Naive thymus-derived CD4-positive, alpha-beta T cell (primary cell): ENCODE data around the gene PIK3R4. TPM values are rescaled to one million over a fixed set of nuclear protein-coding genes. Genes with fewer than 3 reads are reported as not detected.

ENCODE experiments used
- ATAC-seq: fragments of 150-1000 bp; cut with Tn5 transposase; 2 replicates; pipeline ENCODE4 v1.10.0; 2021; ENCODE audit warnings: mild to moderate bottlenecking, moderate library complexity
- CTCF ChIA-PET: fragments of 350-600 bp; sonication (Branson Sonifier 250); formaldehyde crosslinking; loops from one replicate; lab custom pipeline; 2021; ENCODE audit warnings: antibody characterized with exemption; lab: Charles Lee
- POLR2A ChIA-PET: fragments of 350-600 bp; sonication (Branson Sonifier 250); formaldehyde crosslinking; loops from one replicate; lab custom pipeline; 2021; ENCODE audit warnings: antibody characterized with exemption, inconsistent platforms; lab: Charles Lee
- DNase-seq, 9 donors: peaks; one replicate each; pipeline versions ENCODE4 v3.0.0 to v3.0.0-alpha.2; 2020 to 2022; ENCODE audit warnings: mixed read lengths in 1 of 9
- H3K27ac ChIP-seq: one replicate; pipeline ENCODE4 v1.7.0; 2013; ENCODE audit warnings: mild to moderate bottlenecking, low read depth, low read length, moderate library complexity
- H3K27me3 ChIP-seq, 2 donors: one replicate each; pipeline ENCODE4 v1.7.0; 2013; ENCODE audit warnings: low read length in 2 of 2, mild to moderate bottlenecking in 2 of 2, moderate library complexity in 2 of 2; ENCODE audit not compliant: control insufficient read depth in 2 of 2, insufficient read depth in 2 of 2
- H3K36me3 ChIP-seq, 3 experiments: 1 replicate in 2 of 3; 2 replicates in 1 of 3; pipeline ENCODE4 v1.7.0; 2013; ENCODE audit warnings: low read length in 3 of 3, mild to moderate bottlenecking in 3 of 3, moderate library complexity in 1 of 3; ENCODE audit not compliant: insufficient read depth in 3 of 3, control insufficient read depth in 2 of 3
- H3K4me1 ChIP-seq, 2 donors: one replicate each; pipeline ENCODE4 v1.7.0; 2013; ENCODE audit warnings: low read length in 2 of 2, mild to moderate bottlenecking in 2 of 2, moderate library complexity in 1 of 2; ENCODE audit not compliant: control insufficient read depth in 2 of 2, insufficient read depth in 2 of 2
- H3K4me3 ChIP-seq: 2 replicates; pipeline ENCODE4 v1.7.0; 2013; ENCODE audit warnings: mild to moderate bottlenecking, low read length
- H3K9me3 ChIP-seq, 3 experiments: 1 replicate in 2 of 3; 2 replicates in 1 of 3; pipeline ENCODE4 v1.7.0; 2013; ENCODE audit warnings: low read length in 3 of 3; ENCODE audit not compliant: control insufficient read depth in 2 of 3
- H3K27ac Mint-ChIP-seq, 9 donors: one replicate each; pipeline ENCODE4 v1.8.0; 2020 to 2022; ENCODE audit warnings: mixed read lengths in 9 of 9, mild to moderate bottlenecking in 8 of 9, moderate library complexity in 5 of 9, inconsistent platforms in 2 of 9
- H3K27me3 Mint-ChIP-seq, 5 donors: one replicate each; pipeline ENCODE4 v1.8.0; 2021 to 2022; ENCODE audit warnings: mixed read lengths in 5 of 5, mild to moderate bottlenecking in 1 of 5
- H3K36me3 Mint-ChIP-seq, 5 donors: one replicate each; pipeline ENCODE4 v1.8.0; 2020 to 2022; ENCODE audit warnings: mixed read lengths in 5 of 5, mild to moderate bottlenecking in 3 of 5, inconsistent platforms in 1 of 5
- H3K4me1 Mint-ChIP-seq, 7 donors: one replicate each; pipeline ENCODE4 v1.8.0; 2020 to 2022; ENCODE audit warnings: mixed read lengths in 7 of 7, mild to moderate bottlenecking in 3 of 7, inconsistent platforms in 1 of 7
- H3K4me3 Mint-ChIP-seq, 10 donors: one replicate each; pipeline ENCODE4 v1.8.0; 2020 to 2022; ENCODE audit warnings: mild to moderate bottlenecking in 10 of 10, mixed read lengths in 10 of 10, moderate library complexity in 6 of 10, inconsistent platforms in 2 of 10
- H3K9me3 Mint-ChIP-seq, 11 donors: one replicate each; pipeline ENCODE4 v1.8.0; 2020 to 2022; ENCODE audit warnings: mixed read lengths in 11 of 11, mild to moderate bottlenecking in 4 of 11, inconsistent platforms in 1 of 11, moderate library complexity in 1 of 11
- intact Hi-C, 2 donors: fragments of 100-400 bp; cut with micrococcal nuclease; formaldehyde crosslinking; loops; one replicate each; pipeline ENCODE4 v1.15.1; 2023
- polyA plus RNA-seq, 2 donors: library from polyadenylated mRNA; unstranded; fragments of 300-500 nt; fragmentation: Illumina TruSeq; gene quantifications; one replicate each; pipeline ENCODE4 v1.2.3, GENCODE V29; 2021
- total RNA-seq, 6 experiments: library from RNA in 5 of 6; stranded (reverse) in 5 of 6; gene quantifications; 1 replicate in 5 of 6; 2 replicates in 1 of 6; pipeline ENCODE4 v1.2.3 and lab custom pipeline; 2021 to 2026

Gene PIK3R4
- total and polyA plus RNA-seq, 7 experiments from 2014 or later: 15.5 to 47.5 (median 27.5) TPM

- no peaks in the 10 kb centered on the region for H3K4me1 ChIP-seq
- Mint-ChIP-seq H3K27me3 (peaks cover 0 to 15% (median 4%) of the 10 kb centered on the region in 5 donors), H3K4me3 (no peak overlapping the region), H3K36me3 (no peaks in the 10 kb centered on the region), H3K4me1 (no peaks in the 10 kb centered on the region), H3K9me3 (no peaks in the 10 kb centered on the region), H3K27ac (no peak overlapping the region)
- no peak overlapping the region for H3K27ac ChIP-seq
- intact Hi-C loops: no loop called here
- ChIA-PET POLR2A (no interaction called here), CTCF (no interaction called here)
- no peak for ATAC-seq
- no peaks in the 10 kb centered on the region for H3K36me3 ChIP-seq
- no peak overlapping the region for H3K4me3 ChIP-seq
- no peaks in the 10 kb centered on the region for H3K9me3 ChIP-seq
- no peak for DNase-seq
- H3K27me3 ChIP-seq: no peaks in the 10 kb centered on the region
These were observed 37.0 kb upstream of the PIK3R4 start for GRCh38 chr3:130783629-130784028.

DNA sequence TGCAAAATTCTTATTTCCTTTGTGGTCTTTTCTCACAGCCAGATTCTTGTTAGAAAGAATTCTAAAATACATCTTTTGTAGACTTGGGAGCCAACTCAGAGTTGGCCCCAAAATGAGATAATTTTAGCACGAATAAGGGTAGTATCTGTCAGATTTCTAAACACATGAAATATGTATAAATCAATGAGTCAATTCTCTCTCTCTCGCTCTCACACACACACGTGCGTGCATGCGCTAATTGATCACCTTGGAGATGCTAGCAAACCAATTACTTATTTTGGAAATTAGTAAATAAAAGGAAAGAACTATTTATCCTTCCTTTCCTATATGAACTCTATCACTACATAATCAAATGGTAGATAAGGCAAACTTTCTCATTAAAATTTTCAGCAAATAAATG, 32.9 kb upstream of the PIK3R4 start:
- Histone ChIP-seq H3K4me3 (no peak overlapping the region), H3K27me3 (peaks cover 0 to 4% of the 10 kb centered on the region in 2 donors), H3K27ac (no peak overlapping the region), H3K4me1 (no peaks in the 10 kb centered on the region), H3K36me3 (no peaks in the 10 kb centered on the region), H3K9me3 (no peaks in the 10 kb centered on the region)
- ChIA-PET CTCF (no interaction called here), POLR2A (no interaction called here)
- no peak for DNase-seq
- H3K27ac Mint-ChIP-seq: no peak overlapping the region
- H3K27me3 Mint-ChIP-seq: peaks cover 0 to 29% (median 12%) of the 10 kb centered on the region in 5 donors
- ATAC-seq: no peak
- no peak overlapping the region for H3K4me3 Mint-ChIP-seq
- H3K9me3 Mint-ChIP-seq: no peaks in the 10 kb centered on the region
- no peaks in the 10 kb centered on the region for H3K36me3 Mint-ChIP-seq
- intact Hi-C loops: no loop called here
- H3K4me1 Mint-ChIP-seq: no peaks in the 10 kb centered on the region

GRCh38 chr3:130779031-130779430, 32.4 kb upstream of the PIK3R4 start:
- H3K4me3 ChIP-seq: no peak overlapping the region
- H3K27me3 Mint-ChIP-seq: peaks cover 0 to 29% (median 15%) of the 10 kb centered on the region in 5 donors
- H3K27ac ChIP-seq: no peak overlapping the region
- H3K36me3 Mint-ChIP-seq: no peaks in the 10 kb centered on the region
- H3K4me3 Mint-ChIP-seq: no peak overlapping the region
- H3K4me1 ChIP-seq: no peaks in the 10 kb centered on the region
- peaks cover 0 to 4% of the 10 kb centered on the region in 2 donors for H3K27me3 ChIP-seq
- POLR2A ChIA-PET: no interaction called here
- H3K36me3 ChIP-seq: no peaks in the 10 kb centered on the region
- DNase-seq: no peak
- ATAC-seq: no peak
- no peaks in the 10 kb centered on the region for H3K9me3 ChIP-seq
- no peak overlapping the region for H3K27ac Mint-ChIP-seq
- no peaks in the 10 kb centered on the region for H3K4me1 Mint-ChIP-seq
- CTCF ChIA-PET: no interaction called here
- no peaks in the 10 kb centered on the region for H3K9me3 Mint-ChIP-seq
- intact Hi-C loops: no loop called here

GRCh38 chr3:130773366-130773765, 26.7 kb upstream of the PIK3R4 start:
- H3K36me3 ChIP-seq: no peaks in the 10 kb centered on the region
- POLR2A ChIA-PET: no interaction called here
- H3K9me3 ChIP-seq: no peaks in the 10 kb centered on the region
- peaks cover 0 to 4% of the 10 kb centered on the region in 2 donors for H3K27me3 ChIP-seq
- CTCF ChIA-PET: no interaction called here
- H3K4me3 ChIP-seq: no peak overlapping the region
- Mint-ChIP-seq H3K27ac (no peak overlapping the region), H3K27me3 (peaks cover 3 to 34% (median 15%) of the 10 kb centered on the region in 5 donors), H3K9me3 (no peaks in the 10 kb centered on the region), H3K36me3 (no peaks in the 10 kb centered on the region), H3K4me3 (no peak overlapping the region), H3K4me1 (no peaks in the 10 kb centered on the region)
- intact Hi-C loops: no loop called here
- DNase-seq (no peak), ATAC-seq (no peak)
- no peaks in the 10 kb centered on the region for H3K4me1 ChIP-seq
- no peak overlapping the region for H3K27ac ChIP-seq

- H3K27ac Mint-ChIP-seq: no peak overlapping the region
- H3K27me3 Mint-ChIP-seq: peaks cover 3 to 37% (median 14%) of the 10 kb centered on the region in 5 donors
- no peaks in the 10 kb centered on the region for H3K36me3 ChIP-seq
- no peak for DNase-seq
- no peaks in the 10 kb centered on the region for H3K9me3 ChIP-seq
- CTCF ChIA-PET: no interaction called here
- H3K4me1 ChIP-seq: no peaks in the 10 kb centered on the region
- intact Hi-C loops: no loop called here
- H3K4me3 ChIP-seq: no peak overlapping the region
- POLR2A ChIA-PET: no interaction called here
- H3K4me3 Mint-ChIP-seq: no peak overlapping the region
- peaks cover 0 to 4% of the 10 kb centered on the region in 2 donors for H3K27me3 ChIP-seq
- no peak for ATAC-seq
- no peaks in the 10 kb centered on the region for H3K9me3 Mint-ChIP-seq
- no peaks in the 10 kb centered on the region for H3K4me1 Mint-ChIP-seq
- H3K27ac ChIP-seq: no peak overlapping the region
- H3K36me3 Mint-ChIP-seq: no peaks in the 10 kb centered on the region
These were observed 25.5 kb upstream of the PIK3R4 start for GRCh38 chr3:130772129-130772528.

DNA sequence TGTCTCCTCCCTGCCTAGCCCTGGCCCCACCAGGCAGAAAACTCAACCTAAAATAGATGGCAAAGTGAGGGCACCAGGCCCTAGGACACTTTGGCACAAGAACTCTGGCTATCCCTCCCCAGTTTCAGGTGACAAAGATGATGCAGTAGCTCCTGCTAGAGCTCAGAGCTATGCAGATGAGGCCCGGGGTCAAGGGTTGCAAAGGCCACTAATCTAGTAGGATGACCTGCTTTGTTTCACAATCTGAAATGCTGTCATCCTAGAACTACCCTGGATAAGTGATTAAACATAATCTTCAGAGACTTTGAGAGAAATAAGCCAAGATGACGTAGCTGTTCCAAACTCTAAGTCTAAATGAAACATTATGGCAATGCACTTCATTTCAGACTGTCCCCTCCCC, 24.0 kb upstream of the PIK3R4 start:
- H3K27me3 ChIP-seq: peaks cover 1 to 4% of the 10 kb centered on the region in 2 donors
- no peak overlapping the region for H3K27ac Mint-ChIP-seq
- no peak overlapping the region for H3K4me3 Mint-ChIP-seq
- H3K36me3 Mint-ChIP-seq: no peaks in the 10 kb centered on the region
- ChIA-PET POLR2A (no interaction called here), CTCF (no interaction called here)
- H3K27ac ChIP-seq: no peak overlapping the region
- H3K9me3 Mint-ChIP-seq: no peaks in the 10 kb centered on the region
- intact Hi-C loops: no loop called here
- no peaks in the 10 kb centered on the region for H3K4me1 ChIP-seq
- ATAC-seq (no peak), DNase-seq (no peak)
- H3K27me3 Mint-ChIP-seq: peaks cover 3 to 31% (median 10%) of the 10 kb centered on the region in 5 donors
- H3K4me3 ChIP-seq: no peak overlapping the region
- no peaks in the 10 kb centered on the region for H3K9me3 ChIP-seq
- no peaks in the 10 kb centered on the region for H3K4me1 Mint-ChIP-seq
- H3K36me3 ChIP-seq: no peaks in the 10 kb centered on the region

- ATAC-seq: no peak
- Mint-ChIP-seq H3K4me1 (peaks cover 0 to 10% (median 0%) of the 10 kb centered on the region in 7 donors), H3K9me3 (no peaks in the 10 kb centered on the region), H3K4me3 (no peak overlapping the region), H3K27ac (no peak overlapping the region), H3K27me3 (peaks cover 10 to 25% (median 19%) of the 10 kb centered on the region in 5 donors), H3K36me3 (peaks cover 0 to 5% (median 0%) of the 10 kb centered on the region in 5 donors)
- ChIA-PET CTCF (interaction anchor here (0.7 kb wide), 1 partner anchor 9 kb away, joined by 3 read pairs; no protein-coding TSS in a partner anchor), POLR2A (no interaction called here)
- intact Hi-C loops: no loop called here
- H3K27ac ChIP-seq: no peak overlapping the region
- H3K27me3 ChIP-seq: peaks cover 0 to 3% of the 10 kb centered on the region in 2 donors
- H3K4me3 ChIP-seq: no peak overlapping the region
- no peaks in the 10 kb centered on the region for H3K4me1 ChIP-seq
- DNase-seq: no peak
- H3K9me3 ChIP-seq: no peaks in the 10 kb centered on the region
- H3K36me3 ChIP-seq: no peaks in the 10 kb centered on the region
These were observed 15.2 kb upstream of the PIK3R4 start for GRCh38 chr3:130761730-130762311.
